PFSK-1 (cell line): ENCODE measurements around the gene POU3F1.

Experiments
- FOXP2 ChIP-seq: optimal IDR thresholded peaks from 2 replicates; pipeline ENCODE3; 2011; ENCODE audit warnings: borderline replicate concordance, control low read depth, inconsistent platforms; ENCODE audit not compliant: insufficient read depth; ENCODE audit errors: extremely low read length, extremely low read depth
- POLR2AphosphoS5 ChIP-seq: IDR thresholded peaks from 2 replicates; pipeline ENCODE4 v1.6.1; 2012; ENCODE audit warnings: low read depth, mild to moderate bottlenecking, control low read depth, low read length, moderate library complexity
- SIN3A ChIP-seq: IDR thresholded peaks from 2 replicates; pipeline ENCODE4 v1.6.1; 2012; ENCODE audit warnings: mild to moderate bottlenecking, low read length, moderate library complexity, borderline replicate concordance; ENCODE audit not compliant: insufficient read depth
- TAF1 ChIP-seq: IDR thresholded peaks from 2 replicates; pipeline ENCODE4 v1.6.1; 2012; ENCODE audit warnings: low read length, control low read depth, borderline replicate concordance; ENCODE audit not compliant: insufficient read depth
- TF ChIP-seq, protein P1 (sequence below), 2 experiments: IDR thresholded peaks; 2 replicates each; pipeline versions ENCODE4 v1.6.1 to v1.8.0; 2011 to 2012; ENCODE audit warnings: low read depth in 2 of 2, low read length in 2 of 2, control low read depth in 1 of 2, inconsistent platforms in 1 of 2, mild to moderate bottlenecking in 1 of 2, moderate library complexity in 1 of 2; ENCODE audit not compliant: insufficient read depth in 1 of 2

DNA sequence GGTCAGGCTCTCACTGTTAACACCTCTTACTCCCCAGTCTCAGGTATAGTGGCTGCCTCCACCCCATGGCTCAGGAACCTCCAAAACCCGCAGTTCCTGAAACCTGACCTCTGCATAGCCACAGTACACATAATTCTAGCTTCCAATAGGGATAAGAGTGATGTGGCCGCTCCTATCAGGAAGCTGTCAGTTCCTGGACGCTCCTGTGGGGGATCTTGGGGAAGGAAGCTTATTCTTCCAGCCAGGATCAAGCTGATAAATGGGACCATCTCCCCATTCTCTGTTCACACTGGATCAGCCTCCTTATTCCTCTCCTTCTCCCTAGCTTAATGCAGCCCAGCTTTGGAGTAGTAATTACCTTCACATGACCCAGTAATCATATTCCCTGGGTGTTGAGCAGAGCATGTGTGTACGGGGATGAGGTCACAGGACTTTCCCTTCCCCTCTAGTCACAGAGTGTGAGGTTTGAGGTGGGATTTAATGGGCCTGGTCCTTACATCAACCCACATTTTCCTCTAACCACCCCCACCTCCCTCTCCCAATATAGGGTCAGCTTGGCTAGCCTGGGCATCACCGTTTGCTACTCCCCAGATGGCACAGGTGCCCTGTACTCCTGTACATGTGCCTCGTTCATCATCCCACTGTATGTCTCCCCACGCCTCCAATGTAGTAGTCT, 7.0 kb upstream of the POU3F1 start:
- TF ChIP-seq, protein P1, sequence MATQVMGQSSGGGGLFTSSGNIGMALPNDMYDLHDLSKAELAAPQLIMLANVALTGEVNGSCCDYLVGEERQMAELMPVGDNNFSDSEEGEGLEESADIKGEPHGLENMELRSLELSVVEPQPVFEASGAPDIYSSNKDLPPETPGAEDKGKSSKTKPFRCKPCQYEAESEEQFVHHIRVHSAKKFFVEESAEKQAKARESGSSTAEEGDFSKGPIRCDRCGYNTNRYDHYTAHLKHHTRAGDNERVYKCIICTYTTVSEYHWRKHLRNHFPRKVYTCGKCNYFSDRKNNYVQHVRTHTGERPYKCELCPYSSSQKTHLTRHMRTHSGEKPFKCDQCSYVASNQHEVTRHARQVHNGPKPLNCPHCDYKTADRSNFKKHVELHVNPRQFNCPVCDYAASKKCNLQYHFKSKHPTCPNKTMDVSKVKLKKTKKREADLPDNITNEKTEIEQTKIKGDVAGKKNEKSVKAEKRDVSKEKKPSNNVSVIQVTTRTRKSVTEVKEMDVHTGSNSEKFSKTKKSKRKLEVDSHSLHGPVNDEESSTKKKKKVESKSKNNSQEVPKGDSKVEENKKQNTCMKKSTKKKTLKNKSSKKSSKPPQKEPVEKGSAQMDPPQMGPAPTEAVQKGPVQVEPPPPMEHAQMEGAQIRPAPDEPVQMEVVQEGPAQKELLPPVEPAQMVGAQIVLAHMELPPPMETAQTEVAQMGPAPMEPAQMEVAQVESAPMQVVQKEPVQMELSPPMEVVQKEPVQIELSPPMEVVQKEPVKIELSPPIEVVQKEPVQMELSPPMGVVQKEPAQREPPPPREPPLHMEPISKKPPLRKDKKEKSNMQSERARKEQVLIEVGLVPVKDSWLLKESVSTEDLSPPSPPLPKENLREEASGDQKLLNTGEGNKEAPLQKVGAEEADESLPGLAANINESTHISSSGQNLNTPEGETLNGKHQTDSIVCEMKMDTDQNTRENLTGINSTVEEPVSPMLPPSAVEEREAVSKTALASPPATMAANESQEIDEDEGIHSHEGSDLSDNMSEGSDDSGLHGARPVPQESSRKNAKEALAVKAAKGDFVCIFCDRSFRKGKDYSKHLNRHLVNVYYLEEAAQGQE (IDR thresholded peaks at IDR 0.05; ENCODE audit: insufficient read depth in 1 of 2, low read depth in 2 of 2, low read length in 2 of 2), result no peak
- TF ChIP-seq POLR2AphosphoS5, result no peak
- TF ChIP-seq TAF1, result no peak
- no peak for TF ChIP-seq SIN3A
- no peak for TF ChIP-seq FOXP2
